SKM-1 treated with dmso at 0.1 percent for 144 hours (cell line): Measurements from ENCODE around the gene PERCC1.
"Not testable (repeated sequence)": the region's sequence is repeated elsewhere in the genome, so short reads cannot be mapped to it uniquely, and the experiment has no call there.

Experiments
- DNase-seq: peaks from one replicate; lab custom pipeline; 2025; ENCODE audit not compliant: unreplicated experiment; lab: John Stamatoyannopoulos, UW

PERCC1 gene

GRCh38 chr16:1433263-1433560, 2.3 kb downstream of the PERCC1 start:
- DNase-seq = no peak

GRCh38 chr16:1433756-1434155, 2.9 kb downstream of the PERCC1 start:
- DNase-seq = no peak

- DNase-seq = no peak
Measured at GRCh38 chr16:1434644-1435592, 4.0 kb downstream of the PERCC1 start.

- DNase-seq = no peak
Measured at GRCh38 chr16:1435921-1436697, 5.2 kb downstream of the PERCC1 start.

GRCh38 chr16:1436731-1437355, 6.0 kb downstream of the PERCC1 start:
- no peak for DNase-seq

- no peak for DNase-seq
Measured at GRCh38 chr16:1437606-1438005, 6.7 kb downstream of the PERCC1 start.

- DNase-seq = no peak
Measured at GRCh38 chr16:1438229-1439057, 7.6 kb downstream of the PERCC1 start.

- no peak for DNase-seq
Measured at GRCh38 chr16:1439058-1439698, 8.3 kb downstream of the PERCC1 start.

- DNase-seq = not testable (repeated sequence)
Measured at GRCh38 chr16:1439699-1440074, 8.8 kb downstream of the PERCC1 start.

GRCh38 chr16:1441391-1441829, 10.5 kb downstream of the PERCC1 start:
- DNase-seq = no peak

GRCh38 chr16:1442697-1443096, 11.8 kb downstream of the PERCC1 start:
- DNase-seq = no peak

- no peak for DNase-seq
Measured at GRCh38 chr16:1443403-1443973, 12.6 kb downstream of the PERCC1 start.

GRCh38 chr16:1443980-1444729, 13.3 kb downstream of the PERCC1 start, which contains the start of gene CCDC154:
TSS of gene CCDC154 (minus strand) at chr16:1444556. CDS start at chr16:1444322, 234 bp downstream.
- no peak for DNase-seq

- DNase-seq = no peak
Measured at GRCh38 chr16:1444730-1445517, 14.0 kb downstream of the PERCC1 start.

GRCh38 chr16:1445518-1446203, 14.8 kb downstream of the PERCC1 start:
- DNase-seq = no peak

- DNase-seq = no peak
Measured at GRCh38 chr16:1446296-1447080, 15.6 kb downstream of the PERCC1 start.

GRCh38 chr16:1447965-1448364, 17.1 kb downstream of the PERCC1 start:
- no peak for DNase-seq
